Measurements from ENCODE around the gene AGRN. TPM values are rescaled to one million over a fixed set of nuclear protein-coding genes. Genes with fewer than 3 reads are reported as not detected.

Gene AGRN
- total and polyA plus RNA-seq, 4 experiments from 2014 or later: 1.2 to 1.4 TPM; not detected in 2

GRCh38 chr1:1061682-1062345 lies 41.9 kb downstream of the AGRN start:
- H3K27me3 Mint-ChIP-seq: peaks cover 12 to 24% of the 10 kb centered on the region in 2 donors
- no peaks in the 10 kb centered on the region for H3K36me3 Mint-ChIP-seq
- CTCF ChIA-PET (ENCODE audit: partially characterized antibody): interaction anchor here (1.5 to 5.0 kb wide), 2 partner anchors 77 to 78 kb away, joined by 4 to 65 read pairs; partner anchors contain the start of gene PERM1
- H3K27me3 ChIP-seq (ENCODE audit: insufficient read depth, low read length): peaks cover 11% of the 10 kb centered on the region
- H3K9me3 Mint-ChIP-seq: no peaks in the 10 kb centered on the region
- intact Hi-C loops (cut with micrococcal nuclease): loop anchor here (5.0 kb wide), 1 partner anchor 45 kb away; no protein-coding TSS in a partner anchor
- H3K9me3 ChIP-seq (ENCODE audit: control insufficient read depth in 1 of 2, low read length in 2 of 2): no peaks in the 10 kb centered on the region
- POLR2A ChIA-PET (ENCODE audit: partially characterized antibody): no interaction called here
- no peaks in the 10 kb centered on the region for H3K36me3 ChIP-seq (ENCODE audit: insufficient read depth, low read length)
- H3K4me1 Mint-ChIP-seq: peaks cover 2 to 12% (median 8%) of the 10 kb centered on the region in 4 donors
- H3K4me3 Mint-ChIP-seq: no peak overlapping the region
- H3K4me3 ChIP-seq (ENCODE audit: low read length in 2 of 2): no peak overlapping the region
- H3K27ac Mint-ChIP-seq: no peak overlapping the region
- DNase-seq: no peak
- H3K27ac ChIP-seq (ENCODE audit: low read depth, low read length): no peak overlapping the region
- H3K4me1 ChIP-seq (ENCODE audit: insufficient read depth, low read length): peaks cover 27% of the 10 kb centered on the region

DNA sequence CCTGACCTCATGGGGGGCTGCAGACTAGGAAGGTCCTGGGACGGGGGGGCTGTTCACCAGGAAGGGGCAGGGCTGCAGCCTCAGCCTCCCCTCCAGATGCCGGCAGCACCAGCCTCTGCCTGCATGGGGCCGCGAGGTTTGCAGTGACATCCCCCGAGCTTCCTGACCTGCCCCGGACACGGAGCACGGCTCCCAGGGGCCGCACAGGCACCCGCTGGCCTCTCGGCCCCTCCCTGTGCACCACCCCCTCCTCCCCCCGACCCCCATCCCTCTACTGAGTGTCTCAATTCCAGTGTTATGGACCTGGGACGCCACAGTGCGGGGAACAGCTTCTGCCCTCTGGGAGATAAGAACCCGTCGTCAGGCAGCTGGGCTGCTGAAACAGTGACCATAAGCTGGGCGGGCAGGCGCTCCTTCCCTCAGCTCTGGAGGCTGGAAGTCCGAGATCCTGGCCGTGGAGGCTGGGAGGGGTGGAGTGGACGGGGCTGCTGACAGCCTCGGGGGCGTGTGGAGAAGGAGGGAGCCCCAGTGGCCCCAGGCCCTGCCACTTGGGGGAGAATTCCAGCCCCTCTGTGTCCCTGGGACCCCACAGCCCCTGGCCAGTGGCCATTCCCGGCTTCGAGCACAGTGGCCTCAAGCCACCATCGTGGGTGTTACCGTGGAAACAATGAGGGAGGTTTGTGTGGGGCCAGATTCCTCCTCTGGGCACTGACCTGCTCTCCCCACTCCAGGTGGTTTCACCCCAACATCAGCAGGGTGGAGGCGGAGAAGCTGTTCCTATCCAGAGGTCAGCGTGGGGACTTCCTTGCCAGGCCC lies 42.6 kb downstream of the AGRN start:
- Mint-ChIP-seq H3K27ac (no peak overlapping the region), H3K4me1 (peaks cover 2 to 12% (median 8%) of the 10 kb centered on the region in 4 donors), H3K4me3 (no peak overlapping the region), H3K27me3 (peaks cover 12 to 23% of the 10 kb centered on the region in 2 donors), H3K36me3 (no peaks in the 10 kb centered on the region), H3K9me3 (no peaks in the 10 kb centered on the region)
- peaks cover 27% of the 10 kb centered on the region for H3K4me1 ChIP-seq (ENCODE audit: insufficient read depth, low read length)
- H3K27ac ChIP-seq (ENCODE audit: low read depth, low read length): no peak overlapping the region
- POLR2A ChIA-PET (ENCODE audit: partially characterized antibody): interaction anchor here (1.5 kb wide), 1 partner anchor 30 kb away, joined by 4 read pairs; no protein-coding TSS in a partner anchor
- H3K36me3 ChIP-seq (ENCODE audit: insufficient read depth, low read length): no peaks in the 10 kb centered on the region
- CTCF ChIA-PET (ENCODE audit: partially characterized antibody): interaction anchor here (1.0 to 5.0 kb wide), 6 partner anchors 44 to 229 kb away, joined by 3 to 65 read pairs (median 6); partner anchors contain the start of genes ISG15 and PERM1
- no peak overlapping the region for H3K4me3 ChIP-seq (ENCODE audit: low read length in 2 of 2)
- peaks cover 11% of the 10 kb centered on the region for H3K27me3 ChIP-seq (ENCODE audit: insufficient read depth, low read length)
- H3K9me3 ChIP-seq (ENCODE audit: control insufficient read depth in 1 of 2, low read length in 2 of 2): no peaks in the 10 kb centered on the region
- no peak for DNase-seq
- intact Hi-C loops (cut with micrococcal nuclease): loop anchor here (1.0 to 5.0 kb wide), 2 partner anchors 45 to 78 kb away; no protein-coding TSS in a partner anchor

GRCh38 chr1:1063261-1063944 lies 43.5 kb downstream of the AGRN start:
- H3K27ac ChIP-seq (ENCODE audit: low read depth, low read length): no peak overlapping the region
- intact Hi-C loops (cut with micrococcal nuclease): loop anchor here (1.0 to 5.0 kb wide), 2 partner anchors 46 to 79 kb away; no protein-coding TSS in a partner anchor
- H3K36me3 ChIP-seq (ENCODE audit: insufficient read depth, low read length): no peaks in the 10 kb centered on the region
- DNase-seq: no peak
- H3K27me3 ChIP-seq (ENCODE audit: insufficient read depth, low read length): peaks cover 11% of the 10 kb centered on the region
- Mint-ChIP-seq H3K4me3 (no peak overlapping the region), H3K27ac (peak overlapping the region in 1 of 7 donors; percentile 86), H3K4me1 (peaks cover 2 to 11% (median 6%) of the 10 kb centered on the region in 4 donors), H3K27me3 (peaks cover 9 to 21% of the 10 kb centered on the region in 2 donors), H3K36me3 (no peaks in the 10 kb centered on the region), H3K9me3 (no peaks in the 10 kb centered on the region)
- POLR2A ChIA-PET (ENCODE audit: partially characterized antibody): interaction anchor here (0.7 to 1.5 kb wide), 3 partner anchors 31 to 70 kb away, joined by 3 to 4 read pairs (median 3); no protein-coding TSS in a partner anchor
- H3K4me1 ChIP-seq (ENCODE audit: insufficient read depth, low read length): peaks cover 33% of the 10 kb centered on the region
- CTCF ChIA-PET (ENCODE audit: partially characterized antibody): interaction anchor here (0.7 to 5.0 kb wide), 14 partner anchors 24 to 228 kb away, joined by 3 to 65 read pairs (median 3); partner anchors contain the start of genes ISG15 and PERM1
- H3K9me3 ChIP-seq (ENCODE audit: control insufficient read depth in 1 of 2, low read length in 2 of 2): no peaks in the 10 kb centered on the region
- no peak overlapping the region for H3K4me3 ChIP-seq (ENCODE audit: low read length in 2 of 2)

DNA sequence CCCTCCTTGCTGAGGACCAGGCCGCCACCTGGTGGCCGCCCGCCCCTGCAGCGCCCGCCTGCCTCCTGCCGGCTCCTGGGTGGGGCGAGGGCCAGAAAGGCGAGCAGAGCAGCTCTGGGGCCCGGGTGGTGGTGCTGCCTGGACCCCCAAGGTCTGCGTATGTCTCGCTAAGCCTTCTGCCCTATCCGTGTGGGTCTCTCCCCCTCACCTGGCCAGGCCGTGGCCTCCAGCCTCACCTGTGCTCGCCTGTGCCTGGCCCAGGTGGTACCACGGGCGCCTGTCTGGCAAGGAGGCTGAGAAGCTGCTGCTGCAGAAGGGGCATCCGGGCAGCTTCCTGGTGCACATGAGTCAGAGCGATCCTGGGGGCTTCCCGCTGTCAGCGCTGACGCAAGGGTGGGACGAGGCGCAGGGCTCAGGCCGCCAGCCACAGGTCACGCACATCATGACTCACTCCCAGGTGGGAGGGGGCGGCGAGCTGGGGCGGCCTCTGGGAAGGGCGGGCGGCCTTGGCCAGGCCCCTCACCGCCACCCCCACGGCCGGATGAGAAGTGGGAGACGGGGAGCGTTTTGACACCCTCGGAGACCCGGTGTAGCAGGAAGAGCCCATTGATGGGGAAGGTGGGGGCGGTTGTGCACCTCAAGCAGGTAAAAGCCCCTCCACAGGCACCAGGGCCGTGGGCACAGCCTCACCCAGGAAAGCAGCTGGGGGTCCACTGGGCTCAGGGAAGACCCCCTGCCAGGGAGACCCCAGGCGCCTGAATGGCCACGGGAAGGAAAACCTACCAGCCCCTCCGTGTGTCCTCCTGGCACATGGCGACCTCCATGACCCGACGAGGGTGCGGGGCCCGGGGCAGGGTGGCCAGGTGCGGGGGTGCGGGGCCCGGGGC lies 44.3 kb downstream of the AGRN start:
- Mint-ChIP-seq H3K36me3 (no peaks in the 10 kb centered on the region), H3K4me1 (peaks cover 0 to 11% (median 1%) of the 10 kb centered on the region in 4 donors), H3K27me3 (peaks cover 5 to 15% of the 10 kb centered on the region in 2 donors), H3K4me3 (peak overlapping the region in 1 of 8 donors; percentile 52), H3K27ac (peak overlapping the region in 2 of 7 donors; percentile 53 to 86), H3K9me3 (no peaks in the 10 kb centered on the region)
- intact Hi-C loops (cut with micrococcal nuclease): loop anchor here (1.0 to 5.0 kb wide), 3 partner anchors 31 to 80 kb away; no protein-coding TSS in a partner anchor
- ChIA-PET POLR2A (ENCODE audit: partially characterized antibody) (interaction anchor here (0.7 to 1.5 kb wide), 3 partner anchors 32 to 71 kb away, joined by 3 to 4 read pairs (median 3); no protein-coding TSS in a partner anchor), CTCF (ENCODE audit: partially characterized antibody) (interaction anchor here (0.7 to 5.0 kb wide), 13 partner anchors 25 to 97 kb away, joined by 3 to 65 read pairs (median 3); partner anchors contain the start of genes ISG15 and PERM1)
- DNase-seq: peak; percentile 65 to 95 (median 68)
- Histone ChIP-seq H3K36me3 (ENCODE audit: insufficient read depth, low read length) (no peaks in the 10 kb centered on the region), H3K27me3 (ENCODE audit: insufficient read depth, low read length) (peaks cover 11% of the 10 kb centered on the region), H3K4me3 (ENCODE audit: low read length in 2 of 2) (no peak overlapping the region), H3K27ac (ENCODE audit: low read depth, low read length) (no peak overlapping the region), H3K4me1 (ENCODE audit: insufficient read depth, low read length) (peaks cover 27% of the 10 kb centered on the region), H3K9me3 (ENCODE audit: control insufficient read depth in 1 of 2, low read length in 2 of 2) (no peaks in the 10 kb centered on the region)

GRCh38 chr1:1065265-1065939 lies 45.5 kb downstream of the AGRN start:
- Mint-ChIP-seq H3K4me1 (peaks cover 0 to 11% (median 3%) of the 10 kb centered on the region in 4 donors), H3K27me3 (peaks cover 3 to 11% of the 10 kb centered on the region in 2 donors), H3K4me3 (peak overlapping the region in 1 of 8 donors; percentile 4), H3K9me3 (peaks cover 0 to 2% (median 0%) of the 10 kb centered on the region in 8 donors), H3K27ac (peak overlapping the region in 4 of 7 donors; percentile 36 to 86 (median 70)), H3K36me3 (no peaks in the 10 kb centered on the region)
- ChIA-PET POLR2A (ENCODE audit: partially characterized antibody) (interaction anchor here (0.8 kb wide), 1 partner anchor 46 kb away, joined by 5 read pairs; no protein-coding TSS in a partner anchor), CTCF (ENCODE audit: partially characterized antibody) (interaction anchor here (1.1 to 5.0 kb wide), 2 partner anchors 8 to 82 kb away, joined by 3 to 65 read pairs; partner anchors contain the start of gene PERM1)
- no peak overlapping the region for H3K27ac ChIP-seq (ENCODE audit: low read depth, low read length)
- H3K4me1 ChIP-seq (ENCODE audit: insufficient read depth, low read length): peaks cover 22% of the 10 kb centered on the region
- no peaks in the 10 kb centered on the region for H3K36me3 ChIP-seq (ENCODE audit: insufficient read depth, low read length)
- H3K4me3 ChIP-seq (ENCODE audit: low read length in 2 of 2): no peak overlapping the region
- DNase-seq: no peak
- no peaks in the 10 kb centered on the region for H3K9me3 ChIP-seq (ENCODE audit: control insufficient read depth in 1 of 2, low read length in 2 of 2)
- H3K27me3 ChIP-seq (ENCODE audit: insufficient read depth, low read length): peaks cover 11% of the 10 kb centered on the region
- intact Hi-C loops (cut with micrococcal nuclease): no loop called here
